CD14-positive monocyte (primary cell): ENCODE data around the gene EIF4EBP3. TPM values are rescaled to one million over a fixed set of nuclear protein-coding genes. Genes with fewer than 3 reads are reported as not detected.
"Not testable (repeated sequence)": the region's sequence is repeated elsewhere in the genome, so short reads cannot be mapped to it uniquely, and the experiment has no call there.

Experiments
- DNase-seq, 3 donors: peaks; one replicate each; pipeline ENCODE4 v3.0.0-alpha.2; 2011 to 2022
- H2AFZ ChIP-seq: 2 replicates; pipeline ENCODE4 v1.6.0; 2012; ENCODE audit warnings: mild to moderate bottlenecking, low read depth, low read length, inconsistent platforms; ENCODE audit not compliant: insufficient read depth, poor library complexity, severe bottlenecking
- H3K27ac ChIP-seq, 2 donors: 1 replicate in 1 of 2; 2 replicates in 1 of 2; pipeline ENCODE4 v1.5.1; 2012 to 2013; ENCODE audit warnings: low read length in 2 of 2, control low read depth in 1 of 2, inconsistent platforms in 1 of 2, low read depth in 1 of 2, mild to moderate bottlenecking in 1 of 2
- H3K27me3 ChIP-seq, 2 donors: one replicate each; pipeline versions ENCODE4 v1.6.0 to v1.6.1; 2011 to 2013; ENCODE audit warnings: low read length in 2 of 2; ENCODE audit not compliant: control insufficient read depth in 2 of 2, insufficient read depth in 2 of 2
- H3K36me3 ChIP-seq, 2 donors: replicated peaks in 1 of 2; 1 replicate in 1 of 2; 2 replicates in 1 of 2; pipeline versions ENCODE4 v1.5.1 to v1.6.1; 2012 to 2013; ENCODE audit warnings: low read length in 2 of 2, control low read depth in 1 of 2, inconsistent platforms in 1 of 2, mild to moderate bottlenecking in 1 of 2; ENCODE audit not compliant: insufficient read depth in 2 of 2, control insufficient read depth in 1 of 2
- H3K4me1 ChIP-seq, 2 donors: 1 replicate in 1 of 2; 2 replicates in 1 of 2; pipeline versions ENCODE4 v1.5.1 to v1.6.1; 2012 to 2013; ENCODE audit warnings: low read length in 2 of 2, control low read depth in 1 of 2, inconsistent platforms in 1 of 2, mild to moderate bottlenecking in 1 of 2, moderate library complexity in 1 of 2; ENCODE audit not compliant: insufficient read depth in 2 of 2, control insufficient read depth in 1 of 2
- H3K4me2 ChIP-seq: replicated peaks from 2 replicates; pipeline ENCODE3; 2012; ENCODE audit warnings: low read length, moderate library complexity, mild to moderate bottlenecking; ENCODE audit not compliant: poor library complexity, severe bottlenecking; ENCODE audit errors: extremely low read depth
- H3K4me3 ChIP-seq, 3 experiments: fragments of 200-600 bp in 1 of 3; sonication (generic) in 1 of 3; replicated peaks in 1 of 3; 1 replicate in 2 of 3; 2 replicates in 1 of 3; pipeline ENCODE4 v1.5.1; 2011 to 2013; ENCODE audit warnings: low read length in 3 of 3, mild to moderate bottlenecking in 3 of 3, control low read depth in 2 of 3, low read depth in 2 of 3, inconsistent platforms in 1 of 3, moderate library complexity in 1 of 3
- H3K79me2 ChIP-seq: 2 replicates; pipeline ENCODE4 v1.6.0; 2012; ENCODE audit warnings: mild to moderate bottlenecking, control low read depth, inconsistent platforms, low read length, moderate library complexity; ENCODE audit not compliant: insufficient read depth
- H3K9ac ChIP-seq: 2 replicates; pipeline ENCODE4 v1.6.0; 2017; ENCODE audit warnings: low read length, mild to moderate bottlenecking; ENCODE audit not compliant: insufficient read depth, poor library complexity, severe bottlenecking
- H3K9me3 ChIP-seq, 2 donors: replicated peaks in 1 of 2; 1 replicate in 1 of 2; 2 replicates in 1 of 2; pipeline versions ENCODE4 v1.5.1 to v1.6.1; 2012 to 2013; ENCODE audit warnings: low read length in 2 of 2, control low read depth in 1 of 2; ENCODE audit not compliant: control insufficient read depth in 1 of 2, insufficient read depth in 1 of 2
- H4K20me1 ChIP-seq: 2 replicates; pipeline ENCODE4 v1.6.0; 2012; ENCODE audit warnings: mild to moderate bottlenecking, low read length, control low read depth, moderate library complexity; ENCODE audit not compliant: insufficient read depth
- H3K27ac Mint-ChIP-seq, 7 donors: one replicate each; pipeline ENCODE4 v1.8.0; 2020; ENCODE audit warnings: mild to moderate bottlenecking in 7 of 7, mixed read lengths in 7 of 7, moderate library complexity in 6 of 7, inconsistent platforms in 2 of 7
- H3K27me3 Mint-ChIP-seq, 3 donors: one replicate each; pipeline ENCODE4 v1.8.0; 2021 to 2022; ENCODE audit warnings: low read depth in 3 of 3, mild to moderate bottlenecking in 3 of 3, mixed read lengths in 3 of 3, moderate library complexity in 3 of 3, inconsistent platforms in 1 of 3
- H3K36me3 Mint-ChIP-seq, 2 donors: one replicate each; pipeline ENCODE4 v1.8.0; 2020; ENCODE audit warnings: mixed read lengths in 2 of 2, inconsistent platforms in 1 of 2, mild to moderate bottlenecking in 1 of 2
- H3K4me1 Mint-ChIP-seq: one replicate; pipeline ENCODE4 v1.8.0; 2020; ENCODE audit warnings: mild to moderate bottlenecking, mixed read lengths
- H3K4me3 Mint-ChIP-seq, 2 donors: one replicate each; pipeline ENCODE4 v1.8.0; 2020; ENCODE audit warnings: mild to moderate bottlenecking in 2 of 2, mixed read lengths in 2 of 2, moderate library complexity in 1 of 2
- H3K9me3 Mint-ChIP-seq, 7 donors: one replicate each; pipeline ENCODE4 v1.8.0; 2020 to 2022; ENCODE audit warnings: mixed read lengths in 7 of 7, mild to moderate bottlenecking in 6 of 7, moderate library complexity in 6 of 7, inconsistent platforms in 2 of 7
- CTCF ChIP-seq: fragments of 200-600 bp; IDR thresholded peaks from one replicate; pipeline ENCODE4 v1.8.0; 2022; ENCODE audit warnings: antibody characterized with exemption, mild to moderate bottlenecking
- WGBS: methylation state at CpG from one replicate; pipeline ENCODE4 v1.1.5; 2013; ENCODE audit warnings: missing lambda C conversion rate; ENCODE audit not compliant: insufficient coverage; 5-methylcytosine and 5-hydroxymethylcytosine counted together
- intact Hi-C, 2 donors: fragments of 100-400 bp; cut with micrococcal nuclease; formaldehyde crosslinking; loops; one replicate each; pipeline versions ENCODE4 v1.15.0 to v1.15.1; 2023
- polyA plus RNA-seq, 3 donors: library from polyadenylated mRNA; depleted of rRNA in 1 of 3; unstranded in 2 of 3; stranded (reverse) in 1 of 3; fragments of 300-500 nt in 2 of 3; fragments of >200 nt in 1 of 3; fragmentation: Illumina TruSeq in 2 of 3; gene quantifications; 1 replicate in 2 of 3; 2 replicates in 1 of 3; pipeline ENCODE4 v1.2.3, GENCODE V29; 2012 to 2021

Gene EIF4EBP3
- polyA plus RNA-seq, 3 donors, result 22.8 to 46.0 (median 41.9) TPM

- Histone ChIP-seq H3K4me3 (peak overlapping the region in 1 of 3 experiments; percentile 25), H3K36me3 (peaks cover 5 to 45% of the 10 kb centered on the region in 2 donors), H3K4me1 (peaks cover 23 to 48% of the 10 kb centered on the region in 2 donors), H3K27me3 (no peaks in the 10 kb centered on the region), H3K27ac (peak overlapping the region in 1 of 2 donors; percentile 70), H3K9me3 (no peaks in the 10 kb centered on the region), H3K79me2 (peaks cover 29% of the 10 kb centered on the region), H4K20me1 (no peaks in the 10 kb centered on the region), H2AFZ (peak overlapping the region; percentile 57), H3K4me2 (peak overlapping the region; percentile 4), H3K9ac (no peak overlapping the region)
- intact Hi-C loops, result loop anchor here in 1 of 2 donors (2.0 to 5.0 kb wide), 2 partner anchors 36 to 58 kb away; no protein-coding TSS in a partner anchor
- peak in 2 of 3 donors; percentile 43 to 56 for DNase-seq
- Mint-ChIP-seq H3K9me3 (no peaks in the 10 kb centered on the region), H3K4me1 (peaks cover 45% of the 10 kb centered on the region), H3K27ac (peak overlapping the region; percentile 73 to 87 (median 82)), H3K4me3 (no peak overlapping the region), H3K27me3 (peaks cover 0 to 2% (median 0%) of the 10 kb centered on the region in 3 donors), H3K36me3 (peaks cover 54 to 79% of the 10 kb centered on the region in 2 donors)
- TF ChIP-seq CTCF, result no peak
- no CpG with 5 or more reads among the region's 2 CpGs for WGBS
These were observed 29.3 kb downstream of the EIF4EBP3 start for GRCh38 chr5:140576776-140577201.

GRCh38 chr5:140579188-140579747, 31.8 kb downstream of the EIF4EBP3 start:
- not testable (repeated sequence) for H3K4me3 ChIP-seq, H3K27me3 ChIP-seq, H3K4me3 Mint-ChIP-seq, H2AFZ ChIP-seq, H4K20me1 ChIP-seq, H3K9me3 ChIP-seq, H3K27ac ChIP-seq, H3K9me3 Mint-ChIP-seq, DNase-seq, H3K4me2 ChIP-seq, H3K9ac ChIP-seq, H3K27ac Mint-ChIP-seq, H3K27me3 Mint-ChIP-seq
- H3K36me3 Mint-ChIP-seq, result peaks cover 59 to 84% of the 10 kb centered on the region in 2 donors
- Histone ChIP-seq H3K36me3 (peaks cover 5 to 49% of the 10 kb centered on the region in 2 donors), H3K79me2 (peaks cover 43% of the 10 kb centered on the region), H3K4me1 (peaks cover 23 to 48% of the 10 kb centered on the region in 2 donors)
- H3K4me1 Mint-ChIP-seq, result peaks cover 52% of the 10 kb centered on the region
- intact Hi-C loops, result loop anchor here in 1 of 2 donors (5.0 kb wide), 1 partner anchor 33 kb away; no protein-coding TSS in a partner anchor
- WGBS, result 67% methylated on average over 1 of the region's 6 CpGs
